Activated naive CD4-positive, alpha-beta T cell treated with anti-CD3 and anti-CD28 coated beads for 36 hours (primary cell): ENCODE data around the gene ZFYVE21. TPM values are rescaled to one million over a fixed set of nuclear protein-coding genes. Genes with fewer than 3 reads are reported as not detected.

Experiments used
- CTCF ChIA-PET: fragments of 350-600 bp; sonication (Branson Sonifier 250); formaldehyde crosslinking; loops from one replicate; lab custom pipeline; 2021; ENCODE audit warnings: antibody characterized with exemption; lab: Charles Lee
- DNase-seq: peaks from one replicate; pipeline ENCODE4 v3.0.0-alpha.2; 2020
- H3K27ac Mint-ChIP-seq: one replicate; pipeline ENCODE4 v1.8.0; 2021; ENCODE audit warnings: mild to moderate bottlenecking, mixed read lengths
- H3K27me3 Mint-ChIP-seq: one replicate; pipeline ENCODE4 v1.8.0; 2021; ENCODE audit warnings: low read depth, mixed read lengths
- H3K36me3 Mint-ChIP-seq: one replicate; pipeline ENCODE4 v1.8.0; 2021; ENCODE audit warnings: low read depth, mixed read lengths
- H3K4me1 Mint-ChIP-seq: one replicate; pipeline ENCODE4 v1.8.0; 2021; ENCODE audit warnings: low read depth, mixed read lengths
- H3K4me3 Mint-ChIP-seq: one replicate; pipeline ENCODE4 v1.8.0; 2021; ENCODE audit warnings: mild to moderate bottlenecking, moderate library complexity, mixed read lengths
- H3K9me3 Mint-ChIP-seq: one replicate; pipeline ENCODE4 v1.8.0; 2021; ENCODE audit warnings: mixed read lengths
- intact Hi-C: fragments of 100-400 bp; cut with micrococcal nuclease; formaldehyde crosslinking; loops from one replicate; pipeline ENCODE4 v1.15.1; 2023
- total RNA-seq, 2 experiments: library from RNA; stranded (reverse); gene quantifications; one replicate each; pipeline ENCODE4 v1.2.3, GENCODE V29; 2021

Gene ZFYVE21
- total RNA-seq, 2 experiments from 2014 or later = 9.1 to 10.4 TPM

GRCh38 chr14:103731916-103732867 lies 16.6 kb downstream of the ZFYVE21 start:
- no peak for DNase-seq
- H3K4me1 Mint-ChIP-seq = no peaks in the 10 kb centered on the region
- no peaks in the 10 kb centered on the region for H3K9me3 Mint-ChIP-seq
- CTCF ChIA-PET = no interaction called here
- H3K27me3 Mint-ChIP-seq = no peaks in the 10 kb centered on the region
- no peak overlapping the region for H3K4me3 Mint-ChIP-seq
- peaks cover 2% of the 10 kb centered on the region for H3K36me3 Mint-ChIP-seq
- intact Hi-C loops = no loop called here
- no peak overlapping the region for H3K27ac Mint-ChIP-seq

- Mint-ChIP-seq H3K9me3 (no peaks in the 10 kb centered on the region), H3K27me3 (no peaks in the 10 kb centered on the region), H3K4me1 (no peaks in the 10 kb centered on the region), H3K36me3 (peaks cover 2% of the 10 kb centered on the region), H3K27ac (no peak overlapping the region), H3K4me3 (no peak overlapping the region)
- intact Hi-C loops = no loop called here
- CTCF ChIA-PET = no interaction called here
- no peak for DNase-seq
Measured at GRCh38 chr14:103732868-103733620, 17.4 kb downstream of the ZFYVE21 start.

- no peaks in the 10 kb centered on the region for H3K9me3 Mint-ChIP-seq
- no peak for DNase-seq
Measured at GRCh38 chr14:103733651-103734050, 18.0 kb downstream of the ZFYVE21 start.

GRCh38 chr14:103734081-103734888 lies 18.7 kb downstream of the ZFYVE21 start:
- H3K27ac Mint-ChIP-seq = no peak overlapping the region
- no peak overlapping the region for H3K4me3 Mint-ChIP-seq
- CTCF ChIA-PET = interaction anchor here (0.6 kb wide), 1 partner anchor 115 kb away, joined by 3 read pairs; no protein-coding TSS in a partner anchor
- no peaks in the 10 kb centered on the region for H3K27me3 Mint-ChIP-seq
- no peak for DNase-seq
- intact Hi-C loops = no loop called here
- no peaks in the 10 kb centered on the region for H3K9me3 Mint-ChIP-seq
- H3K36me3 Mint-ChIP-seq = peaks cover 2% of the 10 kb centered on the region
- H3K4me1 Mint-ChIP-seq = no peaks in the 10 kb centered on the region

More at GRCh38 chr14:103733651-103734050, 18.0 kb downstream of the ZFYVE21 start:
- intact Hi-C loops = no loop called here
- Mint-ChIP-seq H3K4me1 (no peaks in the 10 kb centered on the region), H3K27me3 (no peaks in the 10 kb centered on the region), H3K27ac (no peak overlapping the region), H3K4me3 (no peak overlapping the region), H3K36me3 (peaks cover 2% of the 10 kb centered on the region)
- CTCF ChIA-PET = no interaction called here

GRCh38 chr14:103735022-103735421 lies 19.4 kb downstream of the ZFYVE21 start:
- CTCF ChIA-PET = no interaction called here
- H3K27ac Mint-ChIP-seq = no peak overlapping the region
- peaks cover 3% of the 10 kb centered on the region for H3K36me3 Mint-ChIP-seq

GRCh38 chr14:103735439-103735814 lies 19.8 kb downstream of the ZFYVE21 start:
- intact Hi-C loops = no loop called here
- no peak for DNase-seq
- Mint-ChIP-seq H3K4me3 (no peak overlapping the region), H3K27me3 (no peaks in the 10 kb centered on the region), H3K4me1 (no peaks in the 10 kb centered on the region), H3K36me3 (peaks cover 3% of the 10 kb centered on the region), H3K9me3 (no peaks in the 10 kb centered on the region), H3K27ac (no peak overlapping the region)
- CTCF ChIA-PET = interaction anchor here (0.5 kb wide), 1 partner anchor 179 kb away, joined by 4 read pairs; no protein-coding TSS in a partner anchor

More at GRCh38 chr14:103735022-103735421, 19.4 kb downstream of the ZFYVE21 start:
- DNase-seq = no peak
- intact Hi-C loops = no loop called here
- Mint-ChIP-seq H3K4me1 (no peaks in the 10 kb centered on the region), H3K9me3 (no peaks in the 10 kb centered on the region), H3K4me3 (no peak overlapping the region), H3K27me3 (no peaks in the 10 kb centered on the region)

GRCh38 chr14:103735815-103736545 lies 20.4 kb downstream of the ZFYVE21 start:
- no peaks in the 10 kb centered on the region for H3K9me3 Mint-ChIP-seq
- H3K27me3 Mint-ChIP-seq = no peaks in the 10 kb centered on the region
- intact Hi-C loops = no loop called here
- no peaks in the 10 kb centered on the region for H3K4me1 Mint-ChIP-seq
- no peak overlapping the region for H3K27ac Mint-ChIP-seq
- no peak for DNase-seq
- CTCF ChIA-PET = interaction anchor here (0.5 to 1.3 kb wide), 2 partner anchors 165 to 179 kb away, joined by 4 to 5 read pairs; no protein-coding TSS in a partner anchor
- H3K36me3 Mint-ChIP-seq = peaks cover 3% of the 10 kb centered on the region
- H3K4me3 Mint-ChIP-seq = no peak overlapping the region

GRCh38 chr14:103736546-103737431 lies 21.2 kb downstream of the ZFYVE21 start:
- Mint-ChIP-seq H3K36me3 (peaks cover 3% of the 10 kb centered on the region), H3K9me3 (no peaks in the 10 kb centered on the region), H3K4me3 (no peak overlapping the region), H3K27ac (no peak overlapping the region), H3K27me3 (no peaks in the 10 kb centered on the region), H3K4me1 (no peaks in the 10 kb centered on the region)
- DNase-seq = no peak
- CTCF ChIA-PET = interaction anchor here (1.3 kb wide), 1 partner anchor 164 kb away, joined by 5 read pairs; no protein-coding TSS in a partner anchor
- intact Hi-C loops = no loop called here

GRCh38 chr14:103737432-103738045 lies 21.9 kb downstream of the ZFYVE21 start:
- Mint-ChIP-seq H3K36me3 (peaks cover 3% of the 10 kb centered on the region), H3K4me3 (no peak overlapping the region), H3K9me3 (no peaks in the 10 kb centered on the region), H3K4me1 (no peaks in the 10 kb centered on the region), H3K27me3 (no peaks in the 10 kb centered on the region), H3K27ac (no peak overlapping the region)
- no peak for DNase-seq
- CTCF ChIA-PET = no interaction called here
- intact Hi-C loops = no loop called here

GRCh38 chr14:103738166-103738565 lies 22.6 kb downstream of the ZFYVE21 start:
- Mint-ChIP-seq H3K4me1 (no peaks in the 10 kb centered on the region), H3K9me3 (no peaks in the 10 kb centered on the region), H3K4me3 (no peak overlapping the region), H3K27ac (no peak overlapping the region), H3K36me3 (peaks cover 3% of the 10 kb centered on the region), H3K27me3 (no peaks in the 10 kb centered on the region)
- DNase-seq = no peak
- intact Hi-C loops = no loop called here
- CTCF ChIA-PET = interaction anchor here (0.5 to 0.7 kb wide), 3 partner anchors 22 to 396 kb away, joined by 3 to 4 read pairs (median 4); no protein-coding TSS in a partner anchor
